ENCODE measurements around the gene CTDNEP1. TPM values are rescaled to one million over a fixed set of nuclear protein-coding genes. Genes with fewer than 3 reads are reported as not detected.

CTDNEP1 gene
- total RNA-seq, 6 experiments from 2014 or later = 25.9 to 34.6 (median 31.9) TPM

DNA sequence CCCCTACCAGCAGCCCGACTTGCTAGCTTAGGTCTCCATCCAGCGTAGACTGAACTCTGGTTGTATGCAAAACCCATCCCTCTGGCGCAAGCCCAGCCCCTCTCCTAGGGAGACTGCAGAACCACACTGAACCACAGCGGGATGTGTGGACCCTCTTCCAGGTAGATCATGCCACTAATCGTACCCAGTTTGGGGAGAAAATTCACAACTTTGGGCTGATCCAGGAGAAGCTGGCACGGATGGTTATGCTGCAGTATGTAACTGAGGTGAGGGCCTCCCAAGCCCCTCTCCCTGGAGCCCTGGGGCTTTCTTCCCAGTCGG, 28.6 kb downstream of the CTDNEP1 start:
- Histone ChIP-seq H3K27me3 (no peaks in the 10 kb centered on the region), H3K9me3 (no peaks in the 10 kb centered on the region), H3K4me1 (peaks cover 0 to 40% (median 10%) of the 10 kb centered on the region in 4 donors), H3K27ac (no peak overlapping the region), H3K4me3 (no peak overlapping the region), H3K36me3 (peaks cover 0 to 52% (median 30%) of the 10 kb centered on the region in 4 donors)
- DNase-seq (peak in 1 of 3 donors; percentile 28), ATAC-seq (no peak)
- WGBS (ENCODE audit: insufficient coverage, low coverage, low lambda C conversion rate, missing lambda C conversion rate) = 83% methylated on average over 1 of the region's 7 CpGs
- intact Hi-C loops (cut with DNase I) = no loop called here
- TF ChIP-seq, protein P1, sequence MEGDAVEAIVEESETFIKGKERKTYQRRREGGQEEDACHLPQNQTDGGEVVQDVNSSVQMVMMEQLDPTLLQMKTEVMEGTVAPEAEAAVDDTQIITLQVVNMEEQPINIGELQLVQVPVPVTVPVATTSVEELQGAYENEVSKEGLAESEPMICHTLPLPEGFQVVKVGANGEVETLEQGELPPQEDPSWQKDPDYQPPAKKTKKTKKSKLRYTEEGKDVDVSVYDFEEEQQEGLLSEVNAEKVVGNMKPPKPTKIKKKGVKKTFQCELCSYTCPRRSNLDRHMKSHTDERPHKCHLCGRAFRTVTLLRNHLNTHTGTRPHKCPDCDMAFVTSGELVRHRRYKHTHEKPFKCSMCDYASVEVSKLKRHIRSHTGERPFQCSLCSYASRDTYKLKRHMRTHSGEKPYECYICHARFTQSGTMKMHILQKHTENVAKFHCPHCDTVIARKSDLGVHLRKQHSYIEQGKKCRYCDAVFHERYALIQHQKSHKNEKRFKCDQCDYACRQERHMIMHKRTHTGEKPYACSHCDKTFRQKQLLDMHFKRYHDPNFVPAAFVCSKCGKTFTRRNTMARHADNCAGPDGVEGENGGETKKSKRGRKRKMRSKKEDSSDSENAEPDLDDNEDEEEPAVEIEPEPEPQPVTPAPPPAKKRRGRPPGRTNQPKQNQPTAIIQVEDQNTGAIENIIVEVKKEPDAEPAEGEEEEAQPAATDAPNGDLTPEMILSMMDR (IDR thresholded peaks at IDR 0.05) = no peak
- TF ChIP-seq POLR2A (IDR thresholded peaks at IDR 0.05) = peak; percentile 9

DNA sequence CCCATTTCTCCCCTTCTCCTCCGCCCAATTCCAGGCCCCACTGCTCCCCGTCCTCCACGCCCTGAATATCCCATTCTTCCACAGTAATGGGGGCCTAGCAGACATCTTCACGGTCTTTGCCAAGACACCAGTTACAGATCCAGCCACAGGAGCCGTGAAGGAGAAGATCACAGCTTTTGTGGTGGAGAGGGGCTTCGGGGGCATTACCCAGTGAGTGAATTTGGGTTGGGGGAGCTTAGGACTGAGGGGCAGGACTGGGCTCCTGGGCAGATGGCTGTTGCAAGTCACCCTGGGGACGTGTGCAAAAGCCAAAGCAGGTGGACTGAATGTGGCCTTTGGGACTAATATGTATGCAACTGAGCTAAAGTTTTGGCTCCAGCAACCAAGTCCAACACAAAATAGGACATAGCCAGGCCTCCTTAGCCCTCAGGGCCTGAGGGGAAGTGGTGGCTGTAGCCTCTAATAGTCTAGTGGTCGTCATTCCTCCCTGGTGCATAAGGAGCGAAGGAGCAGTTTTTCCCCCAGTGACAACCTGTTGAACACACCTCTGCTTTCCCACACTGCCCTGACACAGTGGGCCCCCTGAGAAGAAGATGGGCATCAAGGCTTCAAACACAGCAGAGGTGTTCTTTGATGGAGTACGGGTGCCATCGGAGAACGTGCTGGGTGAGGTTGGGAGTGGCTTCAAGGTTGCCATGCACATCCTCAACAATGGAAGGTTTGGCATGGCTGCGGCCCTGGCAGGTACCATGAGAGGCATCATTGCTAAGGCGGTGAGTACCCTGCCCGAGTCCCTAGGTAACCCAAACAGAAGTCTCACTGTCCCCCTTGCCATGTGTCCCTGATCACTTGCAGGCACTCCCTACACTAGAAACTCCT, 29.2 kb downstream of the CTDNEP1 start:
- H3K27me3 ChIP-seq = no peaks in the 10 kb centered on the region
- intact Hi-C loops (cut with DNase I) = no loop called here
- DNase-seq = peak in 1 of 3 donors; percentile 17
- H3K27ac ChIP-seq = no peak overlapping the region
- H3K4me3 ChIP-seq = no peak overlapping the region
- H3K9me3 ChIP-seq = no peaks in the 10 kb centered on the region
- peaks cover 0 to 39% (median 10%) of the 10 kb centered on the region in 4 donors for H3K4me1 ChIP-seq
- H3K36me3 ChIP-seq = peaks cover 0 to 52% (median 29%) of the 10 kb centered on the region in 4 donors
- 72% methylated on average over 7 of the region's 15 CpGs for WGBS (ENCODE audit: insufficient coverage, low coverage, low lambda C conversion rate, missing lambda C conversion rate)
- no peak for ATAC-seq
- TF ChIP-seq POLR2A (IDR thresholded peaks at IDR 0.05) = no peak
- TF ChIP-seq, protein P1 (IDR thresholded peaks at IDR 0.05) = no peak

DNA sequence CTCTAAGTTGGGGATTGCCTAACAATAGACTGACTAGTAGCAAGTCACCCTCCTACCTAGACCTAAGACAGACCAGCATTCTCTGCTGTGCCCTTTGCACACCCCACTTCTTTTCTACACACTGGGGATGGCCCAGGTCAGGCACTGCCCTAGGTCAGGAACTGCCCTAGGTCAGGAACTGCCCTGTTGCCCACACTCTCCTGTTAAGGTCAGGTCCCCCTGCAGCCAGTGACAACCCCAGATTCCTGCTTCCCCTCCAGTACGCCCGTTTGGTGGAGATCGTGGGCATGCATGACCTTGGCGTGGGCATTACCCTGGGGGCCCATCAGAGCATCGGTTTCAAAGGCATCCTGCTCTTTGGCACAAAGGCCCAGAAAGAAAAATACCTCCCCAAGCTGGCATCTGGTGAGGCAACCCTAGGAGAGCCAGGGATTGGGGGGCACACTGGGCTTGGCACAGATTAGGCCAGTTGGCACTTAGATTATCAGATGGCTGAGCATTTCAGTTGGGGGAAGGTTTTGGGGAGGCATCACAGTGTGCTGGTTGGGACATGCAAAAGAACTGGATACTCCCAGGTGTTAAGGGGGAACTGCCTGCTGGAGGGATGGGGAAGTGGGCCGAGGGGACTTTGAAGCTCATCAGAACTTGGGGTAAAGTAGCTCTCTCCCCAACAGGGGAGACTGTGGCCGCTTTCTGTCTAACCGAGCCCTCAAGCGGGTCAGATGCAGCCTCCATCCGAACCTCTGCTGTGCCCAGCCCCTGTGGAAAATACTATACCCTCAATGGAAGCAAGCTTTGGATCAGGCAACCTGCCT, 30.0 kb downstream of the CTDNEP1 start:
- Histone ChIP-seq H3K27me3 (no peaks in the 10 kb centered on the region), H3K4me1 (peaks cover 0 to 39% (median 10%) of the 10 kb centered on the region in 4 donors), H3K36me3 (peaks cover 0 to 45% (median 25%) of the 10 kb centered on the region in 4 donors), H3K9me3 (no peaks in the 10 kb centered on the region), H3K27ac (peak overlapping the region; percentile 94 to 100 (median 96)), H3K4me3 (peak overlapping the region; percentile 76 to 99 (median 85))
- intact Hi-C loops (cut with DNase I) = no loop called here
- ATAC-seq = peak in 1 of 4 donors; percentile 7
- TF ChIP-seq POLR2A (IDR thresholded peaks at IDR 0.05) = no peak
- TF ChIP-seq, protein P1 (IDR thresholded peaks at IDR 0.05) = no peak
- 33% methylated on average over 4 of the region's 10 CpGs for WGBS (ENCODE audit: insufficient coverage, low coverage, low lambda C conversion rate, missing lambda C conversion rate)
- peak in 1 of 3 donors; percentile 17 for DNase-seq

DNA sequence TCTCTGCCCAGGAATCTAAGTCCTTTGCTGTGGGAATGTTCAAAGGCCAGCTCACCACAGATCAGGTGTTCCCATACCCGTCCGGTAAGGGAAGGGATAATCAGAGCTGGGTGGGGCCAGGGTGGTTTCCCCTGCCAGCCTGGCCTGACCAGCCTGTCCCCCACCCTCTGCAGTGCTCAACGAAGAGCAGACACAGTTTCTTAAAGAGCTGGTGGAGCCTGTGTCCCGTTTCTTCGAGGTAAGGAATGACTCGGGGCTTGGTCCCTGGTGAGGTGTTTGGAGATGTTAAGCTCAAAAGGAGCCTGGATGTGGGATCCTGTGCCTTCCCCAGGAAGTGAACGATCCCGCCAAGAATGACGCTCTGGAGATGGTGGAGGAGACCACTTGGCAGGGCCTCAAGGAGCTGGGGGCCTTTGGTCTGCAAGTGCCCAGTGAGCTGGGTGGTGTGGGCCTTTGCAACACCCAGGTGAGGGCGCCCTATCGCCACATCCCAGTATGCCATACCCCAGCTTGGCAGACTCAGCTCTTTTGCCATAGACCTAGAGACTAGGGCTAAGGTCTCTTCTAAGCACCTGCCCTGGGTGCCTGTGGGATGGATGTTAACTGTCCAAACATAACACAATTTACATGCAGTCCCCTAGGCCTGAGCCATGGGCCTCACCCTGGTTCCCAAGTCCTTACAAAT, 30.8 kb downstream of the CTDNEP1 start:
- no peaks in the 10 kb centered on the region for H3K27me3 ChIP-seq
- ATAC-seq (peak; percentile 27 to 43 (median 34)), DNase-seq (peak; percentile 65 to 77 (median 77))
- intact Hi-C loops (cut with DNase I) = no loop called here
- TF ChIP-seq, protein P1 (IDR thresholded peaks at IDR 0.05) = peak; percentile 28 to 53 (median 48)
- no peak for TF ChIP-seq POLR2A (IDR thresholded peaks at IDR 0.05)
- H3K4me3 ChIP-seq = peak overlapping the region; percentile 76 to 99 (median 85)
- 5% methylated on average over 11 of the region's 11 CpGs for WGBS (ENCODE audit: insufficient coverage, low coverage, low lambda C conversion rate, missing lambda C conversion rate)
- peaks cover 0 to 45% (median 22%) of the 10 kb centered on the region in 4 donors for H3K36me3 ChIP-seq
- H3K27ac ChIP-seq = peak overlapping the region; percentile 94 to 100 (median 96)
- peaks cover 0 to 39% (median 10%) of the 10 kb centered on the region in 4 donors for H3K4me1 ChIP-seq
- H3K9me3 ChIP-seq = no peaks in the 10 kb centered on the region

All from right lobe of liver (tissue), 6 donors.